ENCODE results near the gene SSH2. TPM values are rescaled to one million over a fixed set of nuclear protein-coding genes. Genes with fewer than 3 reads are reported as not detected.

SSH2 gene
- total and polyA plus RNA-seq, 7 donors: 18.3 to 35.1 (median 26.5) TPM

- intact Hi-C loops (cut with DNase I): no loop called here
- no peak overlapping the region for H3K4me3 ChIP-seq
- TF ChIP-seq POLR2AphosphoS5 (IDR thresholded peaks at IDR 0.05) (no peak), EP300 (IDR thresholded peaks at IDR 0.05) (no peak), POLR2A (IDR thresholded peaks at IDR 0.05) (no peak)
- TF ChIP-seq, protein P1, sequence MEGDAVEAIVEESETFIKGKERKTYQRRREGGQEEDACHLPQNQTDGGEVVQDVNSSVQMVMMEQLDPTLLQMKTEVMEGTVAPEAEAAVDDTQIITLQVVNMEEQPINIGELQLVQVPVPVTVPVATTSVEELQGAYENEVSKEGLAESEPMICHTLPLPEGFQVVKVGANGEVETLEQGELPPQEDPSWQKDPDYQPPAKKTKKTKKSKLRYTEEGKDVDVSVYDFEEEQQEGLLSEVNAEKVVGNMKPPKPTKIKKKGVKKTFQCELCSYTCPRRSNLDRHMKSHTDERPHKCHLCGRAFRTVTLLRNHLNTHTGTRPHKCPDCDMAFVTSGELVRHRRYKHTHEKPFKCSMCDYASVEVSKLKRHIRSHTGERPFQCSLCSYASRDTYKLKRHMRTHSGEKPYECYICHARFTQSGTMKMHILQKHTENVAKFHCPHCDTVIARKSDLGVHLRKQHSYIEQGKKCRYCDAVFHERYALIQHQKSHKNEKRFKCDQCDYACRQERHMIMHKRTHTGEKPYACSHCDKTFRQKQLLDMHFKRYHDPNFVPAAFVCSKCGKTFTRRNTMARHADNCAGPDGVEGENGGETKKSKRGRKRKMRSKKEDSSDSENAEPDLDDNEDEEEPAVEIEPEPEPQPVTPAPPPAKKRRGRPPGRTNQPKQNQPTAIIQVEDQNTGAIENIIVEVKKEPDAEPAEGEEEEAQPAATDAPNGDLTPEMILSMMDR (IDR thresholded peaks at IDR 0.05): no peak
- DNase-seq: no peak
- WGBS, 2 donors: 89 to 98% methylated on average over 8 of the region's 8 CpGs
- H3K9me3 ChIP-seq: no peaks in the 10 kb centered on the region
- H3K4me1 ChIP-seq: peaks cover 0 to 21% (median 0%) of the 10 kb centered on the region in 4 donors
- no peak overlapping the region for H3K27ac ChIP-seq
- H3K36me3 ChIP-seq: no peaks in the 10 kb centered on the region
- no peaks in the 10 kb centered on the region for H3K27me3 ChIP-seq
Observed at GRCh38 chr17:29718446-29719039, 211.5 kb downstream of the SSH2 start.

GRCh38 chr17:29717817-29718216 lies 212.2 kb downstream of the SSH2 start:
- Histone ChIP-seq H3K4me1 (peaks cover 0 to 16% (median 2%) of the 10 kb centered on the region in 4 donors), H3K27me3 (no peaks in the 10 kb centered on the region), H3K36me3 (no peaks in the 10 kb centered on the region), H3K27ac (no peak overlapping the region), H3K9me3 (no peaks in the 10 kb centered on the region), H3K4me3 (no peak overlapping the region)
- intact Hi-C loops (cut with DNase I): no loop called here
- TF ChIP-seq EP300 (IDR thresholded peaks at IDR 0.05) (no peak), POLR2AphosphoS5 (IDR thresholded peaks at IDR 0.05) (no peak)
- TF ChIP-seq, protein P1 (IDR thresholded peaks at IDR 0.05): no peak
- DNase-seq: no peak

- H3K27me3 ChIP-seq: no peaks in the 10 kb centered on the region
- 94 to 96% methylated on average over 4 of the region's 4 CpGs for WGBS, 2 donors
- TF ChIP-seq, protein P1 (IDR thresholded peaks at IDR 0.05): no peak
- TF ChIP-seq EP300 (IDR thresholded peaks at IDR 0.05) (no peak), POLR2AphosphoS5 (IDR thresholded peaks at IDR 0.05) (no peak), POLR2A (IDR thresholded peaks at IDR 0.05) (no peak)
- no peaks in the 10 kb centered on the region for H3K36me3 ChIP-seq
- H3K9me3 ChIP-seq: no peaks in the 10 kb centered on the region
- no peak for DNase-seq
- peaks cover 0 to 10% (median 3%) of the 10 kb centered on the region in 4 donors for H3K4me1 ChIP-seq
- intact Hi-C loops (cut with DNase I): no loop called here
- H3K4me3 ChIP-seq: no peak overlapping the region
- H3K27ac ChIP-seq: no peak overlapping the region
Observed at GRCh38 chr17:29716566-29716965, 213.5 kb downstream of the SSH2 start.

DNA sequence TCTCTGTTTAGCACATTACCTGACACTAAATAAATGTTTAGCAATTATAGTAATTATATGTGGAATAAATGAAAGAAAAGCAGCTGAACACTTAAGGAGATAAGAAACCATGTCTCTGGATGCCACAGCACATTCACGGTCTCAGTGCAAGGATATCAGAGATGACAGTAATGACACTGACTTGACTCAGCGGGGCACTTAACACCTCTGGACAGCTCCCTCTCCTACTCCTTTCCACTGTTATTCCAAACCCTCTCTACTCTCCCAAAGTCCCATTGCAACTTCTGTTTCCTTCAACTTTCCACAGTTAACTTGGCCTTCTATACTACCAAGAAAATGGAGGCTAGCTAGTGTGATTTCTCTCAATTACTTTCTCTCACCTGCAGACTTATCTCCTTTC lies 214.3 kb downstream of the SSH2 start:
- Histone ChIP-seq H3K4me1 (peaks cover 0 to 8% (median 7%) of the 10 kb centered on the region in 4 donors), H3K36me3 (no peaks in the 10 kb centered on the region), H3K27ac (no peak overlapping the region), H3K4me3 (no peak overlapping the region), H3K27me3 (no peaks in the 10 kb centered on the region), H3K9me3 (no peaks in the 10 kb centered on the region)
- TF ChIP-seq, protein P1 (IDR thresholded peaks at IDR 0.05): no peak
- TF ChIP-seq POLR2A (IDR thresholded peaks at IDR 0.05) (no peak), EP300 (IDR thresholded peaks at IDR 0.05) (no peak), POLR2AphosphoS5 (IDR thresholded peaks at IDR 0.05) (no peak)
- intact Hi-C loops (cut with DNase I): no loop called here
- 97 to 98% methylated on average over 2 of the region's 2 CpGs for WGBS, 2 donors
- DNase-seq: no peak

DNA sequence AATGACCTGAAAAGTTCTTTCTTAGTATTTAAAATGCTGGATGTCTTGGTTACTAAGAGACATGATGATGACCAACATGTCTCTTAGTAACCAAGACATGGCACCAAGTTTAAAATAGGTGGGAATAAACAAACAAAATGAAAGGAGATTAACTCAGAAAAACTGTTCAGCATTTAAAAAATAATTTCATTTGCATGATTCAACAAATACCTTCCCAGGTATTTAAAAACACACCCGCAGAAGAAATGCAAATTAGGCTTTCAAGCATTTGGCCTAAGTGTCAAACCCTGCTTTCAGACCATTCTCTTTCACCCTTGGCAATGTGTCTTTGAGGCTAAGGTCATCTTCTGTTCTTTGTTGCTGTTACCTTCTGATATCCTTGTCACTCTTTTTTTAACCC lies 215.9 kb downstream of the SSH2 start:
- WGBS, 2 donors: 81 to 94% methylated on average over 1 of the region's 1 CpG
- Histone ChIP-seq H3K9me3 (no peaks in the 10 kb centered on the region), H3K4me1 (peaks cover 0 to 20% (median 13%) of the 10 kb centered on the region in 4 donors), H3K36me3 (no peaks in the 10 kb centered on the region), H3K27me3 (no peaks in the 10 kb centered on the region), H3K4me3 (no peak overlapping the region), H3K27ac (no peak overlapping the region)
- intact Hi-C loops (cut with DNase I): no loop called here
- no peak for DNase-seq
- TF ChIP-seq POLR2AphosphoS5 (IDR thresholded peaks at IDR 0.05) (no peak), POLR2A (IDR thresholded peaks at IDR 0.05) (no peak), EP300 (IDR thresholded peaks at IDR 0.05) (no peak)
- TF ChIP-seq, protein P1 (IDR thresholded peaks at IDR 0.05): no peak
